HG03175 (cell line): ENCODE results near the gene ZDHHC4.
A peak's percentile ranks its signal among the peaks of the same experiment; 100 is the strongest.

Experiments
- ATAC-seq: cut with Tn5 transposase; IDR thresholded peaks from one replicate; pipeline ENCODE4 v1.9.1; 2021; ENCODE audit warnings: mild to moderate bottlenecking, moderate library complexity; ENCODE audit not compliant: unreplicated experiment

ZDHHC4 gene

GRCh38 chr7:6577369-6578113, at the start of gene ZDHHC4:
ZDHHC4 (plus strand) TSS chr7:6577454; CDS start chr7:6580562, 3,108 bp downstream.
- peak; percentile 96 for ATAC-seq

- ATAC-seq = no peak
Measured at GRCh38 chr7:6528401-6529130, 48.7 kb upstream of the ZDHHC4 start.

GRCh38 chr7:6529643-6530042, 47.6 kb upstream of the ZDHHC4 start:
- no peak for ATAC-seq

GRCh38 chr7:6530626-6531491, 46.4 kb upstream of the ZDHHC4 start:
- ATAC-seq = no peak

GRCh38 chr7:6531492-6532279, 45.6 kb upstream of the ZDHHC4 start:
- no peak for ATAC-seq

GRCh38 chr7:6532516-6532915, 44.7 kb upstream of the ZDHHC4 start:
- no peak for ATAC-seq

GRCh38 chr7:6533893-6534495, 43.3 kb upstream of the ZDHHC4 start:
- no peak for ATAC-seq

- ATAC-seq = no peak
Measured at GRCh38 chr7:6536262-6537260, 40.7 kb upstream of the ZDHHC4 start.

- no peak for ATAC-seq
Measured at GRCh38 chr7:6542368-6542767, 34.9 kb upstream of the ZDHHC4 start.

- ATAC-seq = no peak
Measured at GRCh38 chr7:6545398-6546126, 31.7 kb upstream of the ZDHHC4 start.

GRCh38 chr7:6546498-6547251, 30.6 kb upstream of the ZDHHC4 start:
- ATAC-seq = no peak

GRCh38 chr7:6547400-6547799, 29.9 kb upstream of the ZDHHC4 start:
- no peak for ATAC-seq

- no peak for ATAC-seq
Measured at GRCh38 chr7:6551016-6551511, 26.2 kb upstream of the ZDHHC4 start, which contains the start of gene GRID2IP. GRID2IP (minus strand) TSS chr7:6551461; CDS start chr7:6551436, 25 bp downstream.

- no peak for ATAC-seq
Measured at GRCh38 chr7:6553448-6554044, 23.7 kb upstream of the ZDHHC4 start.

- no peak for ATAC-seq
Measured at GRCh38 chr7:6554848-6555247, 22.4 kb upstream of the ZDHHC4 start.

- ATAC-seq = no peak
Measured at GRCh38 chr7:6556196-6556595, 21.1 kb upstream of the ZDHHC4 start.

GRCh38 chr7:6558837-6559236, 18.4 kb upstream of the ZDHHC4 start:
- no peak for ATAC-seq
